ENCODE measurements around the gene TM2D3. TPM values are rescaled to one million over a fixed set of nuclear protein-coding genes. Genes with fewer than 3 reads are reported as not detected.

TM2D3 gene
- total RNA-seq, 1 experiment from 2014 or later = 34.7 TPM

DNA sequence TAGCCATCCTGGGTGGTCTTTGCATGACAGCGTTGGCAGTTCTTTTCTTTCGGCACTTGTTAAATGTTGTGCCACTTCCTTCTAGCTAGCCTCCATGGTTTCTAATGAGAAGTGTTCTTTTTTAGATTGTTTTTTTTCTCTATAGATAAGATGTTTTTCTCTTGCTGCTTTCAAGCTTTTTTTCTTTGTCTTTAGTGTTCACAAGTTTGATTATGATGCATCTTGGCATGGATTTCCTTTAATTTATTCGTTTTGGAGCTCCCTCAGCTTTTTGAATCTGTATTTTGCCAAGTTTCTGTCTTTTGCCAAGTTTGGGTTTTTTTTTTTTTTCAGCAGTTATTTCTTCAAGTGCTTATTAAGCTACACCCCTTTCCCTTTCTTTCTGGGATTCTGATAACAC, 53.1 kb downstream of the TM2D3 start:
- no peak overlapping the region for H3K4me3 Mint-ChIP-seq (ENCODE audit: unreplicated experiment)
- DNase-seq = no peak
- peaks cover 6% of the 10 kb centered on the region for H3K4me1 Mint-ChIP-seq (ENCODE audit: low read depth, unreplicated experiment)
- no peak for TF ChIP-seq CTCF (IDR thresholded peaks at IDR 0.05; ENCODE audit: insufficient read depth in 1 of 2, low read depth in 1 of 2, low read length in 1 of 2, severe bottlenecking in 1 of 2, unreplicated experiment in 1 of 2)
- Histone ChIP-seq H3K27me3 (replicated peaks; ENCODE audit: control insufficient read depth, insufficient read depth, low read length) (no peaks in the 10 kb centered on the region), H3K4me3 (ENCODE audit: low read depth, low read length) (no peak overlapping the region), H3K4me1 (peaks cover 9% of the 10 kb centered on the region), H3K9me3 (peaks cover 9% of the 10 kb centered on the region; the same call in 1 of the 2 replicates), H3K36me3 (ENCODE audit: control insufficient read depth, insufficient read depth, low read length) (no peaks in the 10 kb centered on the region)
- H3K36me3 Mint-ChIP-seq (ENCODE audit: insufficient read depth, unreplicated experiment) = no peaks in the 10 kb centered on the region
- no peak overlapping the region for H3K27ac Mint-ChIP-seq (ENCODE audit: unreplicated experiment)
- peaks cover 6% of the 10 kb centered on the region for H3K27me3 Mint-ChIP-seq (ENCODE audit: insufficient read depth, unreplicated experiment)
- BruUV-seq (replicated peaks) = no TSS peak
- POLR2A ChIA-PET = no interaction called here
- intact Hi-C loops (cut with micrococcal nuclease; ENCODE audit: unreplicated experiment) = no loop called here
- peaks cover 31% of the 10 kb centered on the region for H3K9me3 Mint-ChIP-seq (ENCODE audit: unreplicated experiment)
- CTCF ChIA-PET = no interaction called here

DNA sequence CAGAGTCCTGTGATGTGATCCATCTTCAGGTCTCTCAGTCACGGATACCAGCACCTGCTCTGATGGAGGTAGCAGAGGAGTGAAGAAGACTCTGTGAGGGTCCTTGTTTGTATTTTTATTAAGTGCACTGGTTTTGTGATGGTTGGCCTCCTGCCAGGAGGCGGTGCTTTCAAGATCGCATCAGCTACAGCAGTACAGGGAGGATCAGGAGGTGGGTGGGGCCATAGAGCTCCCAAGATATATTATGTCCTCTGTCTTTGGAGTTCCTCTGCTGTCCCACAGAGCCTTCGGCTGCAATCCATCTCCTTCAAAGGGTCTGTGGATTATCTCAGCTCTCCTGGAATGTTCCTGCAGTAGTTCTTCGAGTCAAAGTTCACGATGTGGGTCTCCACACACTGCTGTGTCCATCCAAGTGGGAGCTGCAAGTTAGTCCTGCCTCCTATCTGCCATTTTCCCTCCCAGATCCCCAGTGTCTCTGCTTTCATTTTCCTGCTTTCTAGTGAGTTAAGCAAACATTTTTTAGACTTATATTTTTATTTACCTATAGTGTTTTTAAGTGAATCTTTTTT, 54.7 kb downstream of the TM2D3 start:
- no TSS peak for BruUV-seq (replicated peaks)
- H3K27me3 ChIP-seq (replicated peaks; ENCODE audit: control insufficient read depth, insufficient read depth, low read length) = no peaks in the 10 kb centered on the region
- peaks cover 6% of the 10 kb centered on the region for H3K4me1 Mint-ChIP-seq (ENCODE audit: low read depth, unreplicated experiment)
- no peak for TF ChIP-seq CTCF (IDR thresholded peaks at IDR 0.05; ENCODE audit: insufficient read depth in 1 of 2, low read depth in 1 of 2, low read length in 1 of 2, severe bottlenecking in 1 of 2, unreplicated experiment in 1 of 2)
- peaks cover 35% of the 10 kb centered on the region for H3K9me3 Mint-ChIP-seq (ENCODE audit: unreplicated experiment)
- H3K9me3 ChIP-seq = peaks cover 9% of the 10 kb centered on the region; the same call in 1 of the 2 replicates
- H3K27me3 Mint-ChIP-seq (ENCODE audit: insufficient read depth, unreplicated experiment) = peaks cover 6% of the 10 kb centered on the region
- peak overlapping the region; percentile 72 for H3K27ac Mint-ChIP-seq (ENCODE audit: unreplicated experiment)
- intact Hi-C loops (cut with micrococcal nuclease; ENCODE audit: unreplicated experiment) = no loop called here
- H3K36me3 ChIP-seq (ENCODE audit: control insufficient read depth, insufficient read depth, low read length) = no peaks in the 10 kb centered on the region
- peak overlapping the region; percentile 52 for H3K4me3 Mint-ChIP-seq (ENCODE audit: unreplicated experiment)
- peaks cover 9% of the 10 kb centered on the region for H3K4me1 ChIP-seq
- peak; percentile 49 to 60 for DNase-seq
- no peaks in the 10 kb centered on the region for H3K36me3 Mint-ChIP-seq (ENCODE audit: insufficient read depth, unreplicated experiment)
- ChIA-PET POLR2A (interaction anchor here (0.6 kb wide), 1 partner anchor 42 kb away, joined by 3 read pairs; no protein-coding TSS in a partner anchor), CTCF (no interaction called here)
- no peak overlapping the region for H3K4me3 ChIP-seq (ENCODE audit: low read depth, low read length)

GRCh38 chr15:101596633-101597032, 55.5 kb downstream of the TM2D3 start:
- H3K9me3 ChIP-seq = peaks cover 9% of the 10 kb centered on the region; the same call in 1 of the 2 replicates
- H3K27me3 Mint-ChIP-seq (ENCODE audit: insufficient read depth, unreplicated experiment) = peaks cover 6% of the 10 kb centered on the region
- H3K4me1 ChIP-seq = peaks cover 9% of the 10 kb centered on the region
- intact Hi-C loops (cut with micrococcal nuclease; ENCODE audit: unreplicated experiment) = no loop called here
- no peak for TF ChIP-seq CTCF (IDR thresholded peaks at IDR 0.05; ENCODE audit: insufficient read depth in 1 of 2, low read depth in 1 of 2, low read length in 1 of 2, severe bottlenecking in 1 of 2, unreplicated experiment in 1 of 2)
- H3K9me3 Mint-ChIP-seq (ENCODE audit: unreplicated experiment) = peaks cover 35% of the 10 kb centered on the region
- no peaks in the 10 kb centered on the region for H3K36me3 ChIP-seq (ENCODE audit: control insufficient read depth, insufficient read depth, low read length)
- BruUV-seq (replicated peaks) = no TSS peak
- peaks cover 6% of the 10 kb centered on the region for H3K4me1 Mint-ChIP-seq (ENCODE audit: low read depth, unreplicated experiment)
- H3K27ac Mint-ChIP-seq (ENCODE audit: unreplicated experiment) = peak overlapping the region; percentile 72
- no peak for DNase-seq
- ChIA-PET POLR2A (no interaction called here), CTCF (no interaction called here)
- H3K36me3 Mint-ChIP-seq (ENCODE audit: insufficient read depth, unreplicated experiment) = no peaks in the 10 kb centered on the region
- H3K4me3 ChIP-seq (ENCODE audit: low read depth, low read length) = no peak overlapping the region
- H3K4me3 Mint-ChIP-seq (ENCODE audit: unreplicated experiment) = no peak overlapping the region
- no peaks in the 10 kb centered on the region for H3K27me3 ChIP-seq (replicated peaks; ENCODE audit: control insufficient read depth, insufficient read depth, low read length)

Other genes starting within 250 kb of the TM2D3 start
- gene PCSK6, start 162.7 kb downstream of the TM2D3 start, total RNA-seq (2022) = 69.5 and 70.6 TPM in 2 replicates
- 9.8 and 11.5 TPM in 2 replicates for gene TARS3, start 72.1 kb upstream of the TM2D3 start, total RNA-seq (2022)
- gene OR4F6, start 151.1 kb upstream of the TM2D3 start, total RNA-seq (2022) = not detected in 2 replicates
- gene OR4F15, start 159.8 kb upstream of the TM2D3 start, total RNA-seq (2022) = not detected in 2 replicates